Urinary bladder (tissue), 4 donors: ENCODE measurements around the gene ABCG1. TPM values are rescaled to one million over a fixed set of nuclear protein-coding genes. Genes with fewer than 3 reads are reported as not detected.

Source experiments
- DNase-seq: peaks from one replicate; pipeline ENCODE4 v3.0.0-alpha.2; 2015; ENCODE audit errors: extremely low spot score
- H3K27ac ChIP-seq: one replicate; pipeline ENCODE4 v1.5.1; 2013; ENCODE audit warnings: low read depth, mild to moderate bottlenecking, moderate library complexity
- H3K36me3 ChIP-seq: one replicate; pipeline ENCODE4 v1.6.1; 2013; ENCODE audit warnings: mild to moderate bottlenecking, moderate library complexity; ENCODE audit not compliant: insufficient read depth
- H3K4me1 ChIP-seq: one replicate; pipeline ENCODE4 v1.6.1; 2013; ENCODE audit warnings: mild to moderate bottlenecking, moderate library complexity; ENCODE audit not compliant: insufficient read depth
- H3K4me3 ChIP-seq: one replicate; pipeline ENCODE4 v1.5.1; 2013; ENCODE audit warnings: low read depth, low read length
- WGBS: extraction: QIAGEN DNeasy Blood & Tissue Kit; methylation state at CpG from one replicate; pipeline ENCODE4 v1.1.7; 2013; 5-methylcytosine and 5-hydroxymethylcytosine counted together
- polyA plus RNA-seq: library from polyadenylated mRNA; stranded (reverse); fragments of 200-250 nt; gene quantifications from one replicate; pipeline ENCODE4 v1.2.3, GENCODE V29; 2013
- total RNA-seq: library from RNA; depleted of rRNA; stranded (reverse); fragments of >200 nt; gene quantifications from one replicate; pipeline ENCODE4 v1.2.3, GENCODE V29; 2014
- donor health status: healthy with polysubstance abuse.
- donor health status: healthy.

Gene ABCG1
- total and polyA plus RNA-seq, 2 donors, result 12.7 to 16.3 TPM

DNA sequence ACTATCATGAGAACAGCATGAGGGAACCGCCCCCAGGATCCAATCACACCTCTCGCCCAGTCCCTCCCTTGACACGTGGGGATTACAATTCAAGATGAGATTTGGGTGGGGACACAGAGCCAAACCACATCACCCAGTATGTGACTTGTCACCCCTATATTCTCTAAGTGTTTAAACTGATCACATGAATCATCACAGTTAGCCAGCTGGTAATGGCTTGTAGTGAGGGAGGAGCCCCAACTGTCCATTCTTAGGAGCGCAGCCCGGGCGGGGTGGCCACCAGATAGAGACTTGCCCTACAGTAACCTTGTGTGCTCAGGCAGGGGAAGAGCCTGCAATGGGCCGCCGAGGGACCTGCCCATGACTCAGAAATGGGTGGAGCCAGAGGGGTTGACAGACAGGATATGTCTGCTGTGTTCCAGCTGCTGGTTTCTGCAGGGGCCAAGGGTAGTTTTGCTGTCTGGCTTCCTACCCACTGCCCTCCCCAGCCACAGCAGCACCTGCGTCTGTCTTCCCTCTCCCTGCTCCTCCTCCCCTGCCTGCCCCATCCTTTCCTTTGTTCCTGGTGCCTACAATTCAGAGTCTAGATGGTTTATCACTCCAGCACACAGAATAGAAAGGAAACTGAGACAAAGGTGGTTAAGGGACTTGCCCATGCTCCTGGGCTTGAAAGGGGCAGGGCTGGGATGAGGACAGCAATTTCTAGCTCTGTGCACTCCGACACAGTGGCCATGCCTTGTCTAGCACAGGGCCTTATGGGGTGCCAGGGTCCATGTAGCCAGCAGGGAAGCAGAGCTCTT is 9.2 kb downstream of the ABCG1 start:
- no peaks in the 10 kb centered on the region for H3K36me3 ChIP-seq
- no peak for DNase-seq
- H3K4me1 ChIP-seq, result peaks cover 3% of the 10 kb centered on the region
- peak overlapping the region; percentile 62 for H3K27ac ChIP-seq
- no peak overlapping the region for H3K4me3 ChIP-seq
- WGBS, result 43% methylated on average over 10 of the region's 10 CpGs

DNA sequence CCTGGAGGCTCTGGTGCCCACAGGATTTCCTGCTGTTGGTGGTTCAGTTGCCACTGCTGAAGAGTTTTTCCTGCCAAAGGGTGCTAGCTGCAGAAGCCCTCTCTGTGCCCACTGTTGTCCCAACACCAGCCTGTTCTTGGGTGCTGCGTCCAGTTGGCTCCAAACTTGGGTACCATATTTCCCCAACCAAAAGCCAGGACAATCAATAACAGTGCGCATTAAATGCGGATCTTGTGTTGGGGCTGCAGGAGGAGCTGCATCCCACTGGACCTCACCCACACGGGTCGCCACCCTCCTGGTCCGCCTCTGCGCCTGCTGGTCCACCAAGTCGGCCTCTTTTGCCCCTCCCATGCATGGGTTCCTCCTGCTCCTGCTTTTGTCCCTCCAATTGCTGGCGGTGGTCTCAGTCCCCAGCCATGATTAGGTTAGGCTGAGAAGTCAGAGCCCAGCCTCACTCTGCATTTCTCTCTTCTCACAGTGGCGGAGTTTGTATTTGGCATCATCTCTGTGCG is 9.8 kb downstream of the ABCG1 start:
- no peak for DNase-seq
- Histone ChIP-seq H3K4me3 (no peak overlapping the region), H3K27ac (peak overlapping the region; percentile 31), H3K36me3 (no peaks in the 10 kb centered on the region), H3K4me1 (peaks cover 3% of the 10 kb centered on the region)
- 96% methylated on average over 11 of the region's 11 CpGs for WGBS

DNA sequence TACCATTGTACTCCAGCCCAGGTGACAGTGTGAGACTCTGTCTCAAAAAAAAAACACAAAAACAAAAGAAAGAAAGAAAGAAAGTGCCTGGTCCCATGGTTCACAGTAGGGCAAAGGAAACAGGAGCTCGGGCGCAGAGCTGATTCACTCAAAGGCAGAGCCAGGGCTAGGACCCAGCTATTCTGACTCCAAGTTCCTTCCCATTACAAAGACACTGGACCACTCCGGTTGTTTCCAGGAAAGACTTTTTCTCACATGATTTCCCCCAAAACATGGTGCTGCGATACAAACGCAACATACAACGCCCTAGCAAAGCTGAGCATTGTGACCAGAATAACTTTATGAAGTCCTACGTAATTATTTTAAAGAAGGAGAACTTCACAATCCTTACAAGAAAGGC is 10.7 kb downstream of the ABCG1 start:
- WGBS, result 82% methylated on average over 7 of the region's 7 CpGs
- no peak for DNase-seq
- Histone ChIP-seq H3K27ac (no peak overlapping the region), H3K4me3 (no peak overlapping the region), H3K4me1 (peaks cover 3% of the 10 kb centered on the region), H3K36me3 (no peaks in the 10 kb centered on the region)

DNA sequence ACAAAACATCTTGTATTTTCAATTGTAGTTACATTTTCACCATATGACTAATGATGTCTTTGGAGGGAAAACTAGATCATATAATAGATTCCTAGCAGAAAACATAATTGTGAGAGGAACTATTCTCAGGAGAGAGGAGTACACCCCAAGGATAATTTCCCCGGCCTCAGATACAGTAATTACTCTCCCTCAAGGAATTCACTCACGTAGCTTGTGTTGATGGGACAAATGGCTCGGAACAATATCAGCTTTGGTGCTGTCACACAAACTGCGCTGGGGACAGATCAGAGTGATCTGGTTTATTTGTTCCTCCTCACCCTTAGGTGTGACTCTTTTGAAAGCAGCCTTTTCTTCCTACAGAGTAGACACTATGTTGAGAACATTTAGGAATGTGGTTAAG is 11.2 kb downstream of the ABCG1 start:
- H3K36me3 ChIP-seq, result no peaks in the 10 kb centered on the region
- DNase-seq, result no peak
- H3K27ac ChIP-seq, result no peak overlapping the region
- WGBS, result 79% methylated on average over 4 of the region's 4 CpGs
- H3K4me1 ChIP-seq, result peaks cover 3% of the 10 kb centered on the region
- no peak overlapping the region for H3K4me3 ChIP-seq

DNA sequence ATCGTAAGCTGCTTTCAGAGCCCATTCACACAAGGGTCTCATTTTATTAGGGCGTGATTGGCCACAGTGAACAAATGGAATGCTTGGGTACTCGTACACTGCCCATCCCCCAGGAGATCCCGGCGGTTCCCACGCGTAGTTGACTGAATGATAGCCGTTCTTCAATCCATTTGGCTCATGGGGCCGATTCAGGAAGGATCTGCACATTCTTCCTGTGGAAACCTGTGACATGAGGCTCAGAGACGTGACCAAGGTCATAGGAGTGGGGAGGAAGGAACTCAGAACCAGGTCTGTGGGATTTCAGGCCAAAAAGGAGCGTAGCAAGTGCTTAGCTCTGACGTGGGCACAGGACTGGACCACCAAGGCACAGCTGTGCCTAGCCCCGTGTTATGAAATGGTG is 11.7 kb downstream of the ABCG1 start:
- no peak for DNase-seq
- H3K4me3 ChIP-seq, result no peak overlapping the region
- H3K4me1 ChIP-seq, result peaks cover 3% of the 10 kb centered on the region
- WGBS, result 67% methylated on average over 13 of the region's 13 CpGs
- H3K27ac ChIP-seq, result no peak overlapping the region
- H3K36me3 ChIP-seq, result no peaks in the 10 kb centered on the region

DNA sequence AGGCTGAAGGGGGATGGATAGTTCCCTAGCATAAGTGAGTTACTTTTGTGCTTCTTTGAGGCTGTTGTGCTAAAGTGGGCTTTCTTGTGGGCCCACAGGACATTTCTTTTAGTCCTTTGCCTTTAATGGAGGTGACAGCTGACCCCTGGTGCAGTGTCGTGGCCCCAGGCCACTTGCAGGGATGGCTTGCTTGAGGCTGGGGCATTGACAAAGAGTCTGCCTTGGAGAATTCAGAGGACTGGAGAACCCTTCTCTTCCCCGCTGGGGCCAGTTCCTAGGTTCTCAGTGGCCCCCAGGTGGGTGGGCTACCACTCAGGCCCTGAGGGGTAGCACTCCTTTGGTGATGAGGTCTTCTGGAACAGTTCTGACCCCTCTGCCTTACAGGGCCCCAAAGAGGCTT is 12.8 kb downstream of the ABCG1 start:
- Histone ChIP-seq H3K27ac (no peak overlapping the region), H3K36me3 (no peaks in the 10 kb centered on the region), H3K4me1 (peaks cover 3% of the 10 kb centered on the region), H3K4me3 (no peak overlapping the region)
- no peak for DNase-seq
- WGBS, result 97% methylated on average over 2 of the region's 2 CpGs

DNA sequence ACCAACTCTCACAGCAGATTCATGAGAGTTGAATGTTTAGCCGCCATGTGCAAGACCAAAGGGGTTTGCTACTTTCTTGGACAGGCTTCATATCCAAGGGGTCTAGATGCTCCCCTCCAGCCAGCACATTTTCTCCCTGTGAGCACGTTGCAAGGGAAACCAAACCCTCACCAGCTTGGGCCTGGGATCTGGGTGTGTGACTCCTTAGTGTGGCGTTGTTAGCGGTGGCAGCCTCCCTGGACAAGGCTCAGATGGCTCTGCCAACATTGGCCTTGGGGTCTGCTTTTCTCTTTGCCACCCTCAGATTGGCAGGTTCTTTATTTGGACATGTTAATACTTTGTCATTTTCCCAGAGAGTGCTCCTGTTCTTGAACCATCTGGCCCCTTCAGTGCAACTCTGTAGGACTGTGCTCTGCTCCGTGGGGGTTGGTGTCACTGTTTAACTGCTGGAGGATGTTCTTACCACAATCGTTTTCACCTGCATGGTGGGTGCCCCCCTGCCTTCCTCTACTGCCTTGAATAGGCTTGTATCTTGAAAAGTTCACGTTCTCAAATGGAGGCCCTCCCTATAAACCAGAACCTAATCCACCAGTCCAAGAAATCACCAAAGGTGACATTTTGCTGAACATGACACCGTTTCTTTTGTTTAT is 13.4 kb downstream of the ABCG1 start:
- H3K36me3 ChIP-seq, result no peaks in the 10 kb centered on the region
- no peak overlapping the region for H3K4me3 ChIP-seq
- H3K27ac ChIP-seq, result no peak overlapping the region
- peaks cover 3% of the 10 kb centered on the region for H3K4me1 ChIP-seq
- no peak for DNase-seq
- WGBS, result 87% methylated on average over 8 of the region's 8 CpGs

DNA sequence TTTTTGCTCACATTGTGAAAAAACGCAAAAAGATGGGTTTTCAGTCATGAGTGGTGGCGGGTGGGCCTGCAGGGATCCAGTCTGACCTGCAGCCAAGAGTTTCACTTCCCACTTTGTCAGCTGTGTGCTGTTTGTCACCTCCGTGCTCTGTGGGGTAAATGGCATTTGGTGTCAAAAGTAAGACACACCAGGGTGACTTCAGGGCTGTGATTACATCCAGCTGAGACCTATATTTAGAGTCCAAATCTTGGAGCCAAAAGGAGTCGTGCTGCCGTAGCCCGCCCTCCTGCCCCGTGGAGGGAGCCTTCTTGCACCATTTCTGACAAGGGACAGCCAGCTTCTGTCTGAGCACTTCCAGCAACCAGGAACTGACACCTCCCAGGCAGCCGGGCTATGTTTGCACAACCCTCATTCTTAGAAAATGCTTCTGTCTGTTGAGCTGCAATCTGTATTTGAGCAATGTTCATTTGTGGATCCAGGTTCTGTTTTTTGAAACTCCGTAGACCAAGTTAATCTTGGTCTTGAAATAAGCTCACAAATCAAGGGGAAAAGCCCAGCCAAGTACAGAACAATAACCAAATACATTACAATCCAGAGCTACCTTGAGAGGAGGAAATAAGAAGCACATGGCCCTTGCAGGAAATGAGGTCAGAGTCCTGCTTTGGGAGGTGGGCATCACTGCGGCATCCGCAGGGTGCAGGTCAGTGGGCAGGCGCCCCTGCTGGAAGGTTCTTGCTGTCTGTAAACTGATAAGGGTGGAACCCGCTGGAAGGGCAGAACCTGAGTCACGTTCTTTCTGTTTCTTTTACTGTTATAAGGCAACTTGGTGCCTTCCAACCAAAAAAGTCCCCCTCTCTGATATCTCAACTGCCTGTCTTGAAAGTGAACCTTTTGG is 14.4 kb downstream of the ABCG1 start:
- peak overlapping the region; percentile 23 for H3K27ac ChIP-seq
- WGBS, result 23% methylated on average over 14 of the region's 14 CpGs
- DNase-seq, result no peak
- H3K4me3 ChIP-seq, result no peak overlapping the region
- peaks cover 3% of the 10 kb centered on the region for H3K4me1 ChIP-seq
- H3K36me3 ChIP-seq, result no peaks in the 10 kb centered on the region

DNA sequence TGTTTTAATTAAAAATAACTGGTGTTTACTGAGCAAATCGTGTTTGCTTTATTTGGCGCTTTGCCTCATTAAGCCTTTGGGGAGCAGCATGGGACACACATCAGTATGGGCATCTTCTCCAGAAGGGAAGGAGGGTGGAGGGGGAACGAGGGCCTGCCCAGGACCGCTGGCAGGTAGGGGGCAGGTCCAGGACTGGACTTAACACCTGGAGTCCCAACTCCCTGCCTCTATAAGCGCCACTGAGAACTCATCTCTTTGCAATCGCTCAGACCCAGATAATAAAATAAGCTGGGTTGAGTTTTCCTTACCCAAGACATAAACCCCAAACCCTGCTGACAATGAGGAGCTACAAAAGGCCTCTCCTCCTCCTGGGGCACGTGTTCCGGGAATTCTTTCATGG is 15.1 kb downstream of the ABCG1 start:
- WGBS, result 60% methylated on average over 8 of the region's 8 CpGs
- DNase-seq, result no peak
- H3K36me3 ChIP-seq, result no peaks in the 10 kb centered on the region
- peaks cover 3% of the 10 kb centered on the region for H3K4me1 ChIP-seq
- H3K27ac ChIP-seq, result peak overlapping the region; percentile 83
- no peak overlapping the region for H3K4me3 ChIP-seq

DNA sequence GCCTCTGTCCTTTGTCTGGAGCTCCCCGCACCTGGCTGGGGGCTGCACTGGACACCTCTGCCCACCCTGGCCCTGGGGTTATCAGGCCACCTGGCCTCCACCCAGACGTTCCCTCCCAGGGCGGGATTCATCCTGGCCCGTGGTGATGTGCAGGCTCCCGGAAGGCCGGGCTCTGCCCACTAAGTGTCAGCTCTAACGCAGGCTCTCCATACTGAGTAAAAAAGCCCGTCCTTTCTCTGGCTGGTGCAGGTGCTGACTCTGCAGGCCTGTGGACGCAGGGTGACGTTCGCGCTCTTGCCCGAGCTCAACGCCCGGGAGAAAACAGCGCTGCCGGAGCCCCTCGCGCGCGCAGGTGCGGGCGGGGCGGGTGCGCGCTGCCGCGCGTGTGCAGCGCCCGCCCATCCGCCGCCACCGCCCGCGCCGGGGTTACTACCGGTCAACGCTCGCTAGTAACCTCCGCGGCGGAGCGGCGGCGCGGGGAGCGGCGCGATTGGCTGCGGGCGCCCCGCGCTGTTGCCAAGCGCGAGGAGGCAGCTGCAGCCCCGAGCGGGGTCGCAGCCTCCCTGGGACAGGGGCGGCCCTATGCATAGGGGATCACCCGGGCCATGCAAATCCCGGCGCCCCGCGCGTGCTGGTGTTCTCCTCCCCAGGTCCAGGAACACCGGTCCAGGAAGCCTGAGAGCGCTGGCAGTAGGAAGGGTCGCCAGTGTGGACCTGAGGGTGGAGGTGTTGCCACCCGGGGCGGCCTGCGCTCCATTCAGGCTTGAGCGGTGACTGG is 15.7 kb downstream of the ABCG1 start:
- Histone ChIP-seq H3K4me1 (peaks cover 3% of the 10 kb centered on the region), H3K36me3 (no peaks in the 10 kb centered on the region), H3K4me3 (peak overlapping the region; percentile 41), H3K27ac (peak overlapping the region; percentile 85)
- 2% methylated on average over 73 of the region's 73 CpGs for WGBS
- no peak for DNase-seq

DNA sequence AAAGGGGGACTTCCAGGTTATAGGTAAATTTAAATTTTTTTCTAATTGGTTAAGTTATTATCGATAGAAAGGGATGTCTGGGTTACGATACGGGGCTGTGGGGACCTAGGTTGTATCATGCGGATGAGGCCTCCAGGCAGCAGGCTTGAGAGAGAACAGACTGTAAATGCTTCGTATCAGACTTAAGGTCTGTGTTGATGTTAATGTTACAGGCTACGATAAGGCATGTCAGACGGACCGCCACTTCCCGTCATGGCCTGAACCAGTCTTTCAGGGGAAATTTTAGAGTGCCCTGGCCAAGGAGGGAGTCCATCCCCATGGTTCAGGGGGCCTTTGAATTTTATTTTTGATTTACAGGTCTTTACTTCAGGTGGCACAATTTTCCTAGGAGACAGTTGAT is 16.7 kb downstream of the ABCG1 start:
- Histone ChIP-seq H3K27ac (no peak overlapping the region), H3K4me1 (peaks cover 3% of the 10 kb centered on the region), H3K4me3 (no peak overlapping the region), H3K36me3 (no peaks in the 10 kb centered on the region)
- 44% methylated on average over 9 of the region's 9 CpGs for WGBS
- DNase-seq, result no peak

DNA sequence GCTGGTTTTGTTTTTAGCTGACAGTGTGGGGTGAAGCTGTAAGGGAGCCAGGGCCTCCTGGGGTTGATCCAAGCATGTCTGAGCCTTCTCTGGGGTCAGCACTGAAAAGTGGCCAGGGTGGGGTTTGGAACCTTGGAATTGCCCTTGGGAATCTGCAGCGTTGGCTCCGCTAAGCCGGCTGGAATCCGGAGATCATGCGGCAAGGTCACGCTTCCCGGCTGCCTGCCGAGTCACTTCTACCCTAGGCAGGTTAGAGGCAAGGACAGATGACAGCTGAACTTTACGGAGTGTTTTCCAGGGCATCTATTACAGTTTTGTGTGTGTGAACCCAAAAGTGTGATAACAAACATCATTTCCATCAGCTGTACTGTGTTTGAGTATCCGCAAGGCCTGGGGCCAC is 17.1 kb downstream of the ABCG1 start:
- WGBS, result 63% methylated on average over 10 of the region's 10 CpGs
- Histone ChIP-seq H3K27ac (no peak overlapping the region), H3K4me3 (no peak overlapping the region), H3K4me1 (no peaks in the 10 kb centered on the region), H3K36me3 (no peaks in the 10 kb centered on the region)
- DNase-seq, result no peak

DNA sequence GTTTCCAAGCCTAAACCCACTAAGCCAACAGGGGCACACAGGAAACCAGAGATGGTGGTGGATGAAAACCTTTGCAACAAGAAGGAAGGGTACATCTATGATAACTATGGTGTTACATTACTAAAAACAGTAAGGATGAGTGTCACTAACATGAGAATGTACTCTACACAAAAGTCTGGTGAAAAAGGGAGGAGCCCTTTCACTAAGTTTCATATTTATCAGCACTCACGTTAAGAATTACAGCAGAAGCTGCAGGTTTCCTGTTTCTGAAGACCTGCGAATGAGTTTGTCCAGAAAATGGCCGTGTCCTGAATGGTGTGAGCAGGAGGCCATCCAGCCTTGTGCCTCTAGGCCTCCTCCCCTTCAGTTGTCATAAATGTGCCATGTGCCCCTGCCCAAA is 17.8 kb downstream of the ABCG1 start:
- H3K4me1 ChIP-seq, result no peaks in the 10 kb centered on the region
- 77% methylated on average over 3 of the region's 3 CpGs for WGBS
- no peak overlapping the region for H3K4me3 ChIP-seq
- no peak overlapping the region for H3K27ac ChIP-seq
- H3K36me3 ChIP-seq, result no peaks in the 10 kb centered on the region
- no peak for DNase-seq
